Measurements from ENCODE around the gene TANK.

Gene TANK

GRCh38 chr2:161238265-161238559 lies 78.0 kb downstream of the TANK start:
- H3K79me2 ChIP-seq (ENCODE audit: insufficient read depth, low read length) = no peaks in the 10 kb centered on the region
- H2AFZ ChIP-seq (ENCODE audit: low read depth, low read length, severe bottlenecking) = peak overlapping the region; percentile 83
- H3K27me3 ChIP-seq (ENCODE audit: low read length) = no peaks in the 10 kb centered on the region
- H3F3A ChIP-seq (ENCODE audit: insufficient read depth) = peaks cover 13% of the 10 kb centered on the region; the same call in 1 of the 2 replicates
- peaks cover 7% of the 10 kb centered on the region; the same call in 1 of the 2 replicates for H4K20me1 ChIP-seq (ENCODE audit: low read depth, low read length)
- no peaks in the 10 kb centered on the region for H3K9me3 ChIP-seq (ENCODE audit: insufficient read depth, low read length)
- TF ChIP-seq EZH2phosphoT487 (conservative IDR thresholded peaks at IDR 0.05; ENCODE audit: low read length) = no peak
- no peak for TF ChIP-seq CTCF (IDR thresholded peaks at IDR 0.05; ENCODE audit: insufficient read depth, low read length, poor library complexity, severe bottlenecking)
- no peak overlapping the region for H3K27ac ChIP-seq (ENCODE audit: low read depth, low read length)
- H3K9ac ChIP-seq (ENCODE audit: low read length) = peak overlapping the region; percentile 44
- H3K4me2 ChIP-seq (ENCODE audit: low read depth, low read length, poor library complexity, severe bottlenecking) = peak overlapping the region; percentile 97
- H3K9me2 ChIP-seq (replicated peaks; ENCODE audit: insufficient read depth, low read length) = no peaks in the 10 kb centered on the region
- peaks cover 12% of the 10 kb centered on the region; the same call in 1 of the 2 replicates for H3K36me3 ChIP-seq (ENCODE audit: low read length)
- H3K4me3 ChIP-seq (ENCODE audit: insufficient read depth, low read length, poor library complexity, severe bottlenecking) = peak overlapping the region; percentile 55

- Histone ChIP-seq H3K4me2 (ENCODE audit: low read depth, low read length, poor library complexity, severe bottlenecking) (peak overlapping the region; percentile 97), H3K9ac (ENCODE audit: low read length) (peak overlapping the region; percentile 44), H3F3A (ENCODE audit: insufficient read depth) (peaks cover 10% of the 10 kb centered on the region; the same call in 1 of the 2 replicates), H3K27ac (ENCODE audit: low read depth, low read length) (no peak overlapping the region), H3K9me2 (replicated peaks; ENCODE audit: insufficient read depth, low read length) (no peaks in the 10 kb centered on the region), H3K27me3 (ENCODE audit: low read length) (no peaks in the 10 kb centered on the region), H3K4me3 (ENCODE audit: insufficient read depth, low read length, poor library complexity, severe bottlenecking) (peak overlapping the region; percentile 55), H2AFZ (ENCODE audit: low read depth, low read length, severe bottlenecking) (peak overlapping the region; percentile 83), H3K36me3 (ENCODE audit: low read length) (peaks cover 12% of the 10 kb centered on the region; the same call in 1 of the 2 replicates), H3K9me3 (ENCODE audit: insufficient read depth, low read length) (no peaks in the 10 kb centered on the region), H3K79me2 (ENCODE audit: insufficient read depth, low read length) (no peaks in the 10 kb centered on the region), H4K20me1 (ENCODE audit: low read depth, low read length) (peaks cover 7% of the 10 kb centered on the region; the same call in 1 of the 2 replicates)
- TF ChIP-seq CTCF (IDR thresholded peaks at IDR 0.05; ENCODE audit: insufficient read depth, low read length, poor library complexity, severe bottlenecking) (no peak), EZH2phosphoT487 (conservative IDR thresholded peaks at IDR 0.05; ENCODE audit: low read length) (no peak)
Observed at GRCh38 chr2:161238560-161239325, 78.5 kb downstream of the TANK start.

GRCh38 chr2:161239326-161240109 lies 79.3 kb downstream of the TANK start:
- H3K27ac ChIP-seq (ENCODE audit: low read depth, low read length) = no peak overlapping the region
- H3K27me3 ChIP-seq (ENCODE audit: low read length) = no peaks in the 10 kb centered on the region
- H3F3A ChIP-seq (ENCODE audit: insufficient read depth) = peaks cover 10% of the 10 kb centered on the region; the same call in 1 of the 2 replicates
- H3K9me3 ChIP-seq (ENCODE audit: insufficient read depth, low read length) = no peaks in the 10 kb centered on the region
- H4K20me1 ChIP-seq (ENCODE audit: low read depth, low read length) = no peaks in the 10 kb centered on the region; the same call in 1 of the 2 replicates
- no peak for TF ChIP-seq CTCF (IDR thresholded peaks at IDR 0.05; ENCODE audit: insufficient read depth, low read length, poor library complexity, severe bottlenecking)
- no peak for TF ChIP-seq EZH2phosphoT487 (conservative IDR thresholded peaks at IDR 0.05; ENCODE audit: low read length)
- H3K4me2 ChIP-seq (ENCODE audit: low read depth, low read length, poor library complexity, severe bottlenecking) = no peak overlapping the region
- H3K79me2 ChIP-seq (ENCODE audit: insufficient read depth, low read length) = no peaks in the 10 kb centered on the region
- H3K9ac ChIP-seq (ENCODE audit: low read length) = no peak overlapping the region
- no peak overlapping the region for H2AFZ ChIP-seq (ENCODE audit: low read depth, low read length, severe bottlenecking)
- no peaks in the 10 kb centered on the region for H3K9me2 ChIP-seq (replicated peaks; ENCODE audit: insufficient read depth, low read length)
- H3K36me3 ChIP-seq (ENCODE audit: low read length) = peaks cover 12% of the 10 kb centered on the region; the same call in 1 of the 2 replicates
- no peak overlapping the region for H3K4me3 ChIP-seq (ENCODE audit: insufficient read depth, low read length, poor library complexity, severe bottlenecking)

Measured in SU-DHL-6 (cell line).